Neural progenitor cell (in vitro differentiated cells): ENCODE measurements around the gene GRPR. TPM values are rescaled to one million over a fixed set of nuclear protein-coding genes. Genes with fewer than 3 reads are reported as not detected.
"Not testable (repeated sequence)": the region's sequence is repeated elsewhere in the genome, so short reads cannot be mapped to it uniquely, and the experiment has no call there.

ENCODE experiments used
- DNase-seq: peaks from one replicate; pipeline ENCODE4 v3.0.0-alpha.2; 2016; ENCODE audit warnings: low spot score
- H2AFZ ChIP-seq: fragments of 200-600 bp; sonication (generic); replicated peaks from 2 replicates; pipeline ENCODE4 v1.6.1; 2016; ENCODE audit warnings: antibody characterized with exemption
- H3F3A ChIP-seq: fragments of 200-600 bp; sonication (generic); 2 replicates; pipeline ENCODE4 v1.6.1; 2016; ENCODE audit warnings: antibody characterized with exemption, low read depth
- H3K27ac ChIP-seq: fragments of 200-600 bp; sonication (generic); 2 replicates; pipeline ENCODE4 v1.5.1; 2016; ENCODE audit warnings: mild to moderate bottlenecking
- H3K27me3 ChIP-seq: fragments of 200-600 bp; sonication (generic); 2 replicates; pipeline ENCODE4 v1.6.1; 2016; ENCODE audit warnings: mild to moderate bottlenecking, moderate library complexity
- H3K36me3 ChIP-seq: fragments of 200-600 bp; sonication (generic); 2 replicates; pipeline ENCODE4 v1.5.1; 2016
- H3K4me1 ChIP-seq: fragments of 200-600 bp; sonication (generic); 2 replicates; pipeline ENCODE4 v1.6.1; 2016; ENCODE audit warnings: mixed run types
- H3K4me2 ChIP-seq: fragments of 200-600 bp; sonication (generic); 2 replicates; pipeline ENCODE4 v1.6.1; 2016
- H3K4me3 ChIP-seq: fragments of 200-600 bp; sonication (generic); 2 replicates; pipeline ENCODE4 v1.5.1; 2016
- H3K79me2 ChIP-seq: fragments of 200-600 bp; sonication (generic); 2 replicates; pipeline ENCODE4 v1.6.1; 2016; ENCODE audit warnings: low read depth
- H3K9ac ChIP-seq: fragments of 200-600 bp; sonication (generic); 2 replicates; pipeline ENCODE4 v1.6.1; 2016
- H3K9me3 ChIP-seq: fragments of 200-600 bp; sonication (generic); 2 replicates; pipeline ENCODE4 v1.5.1; 2016; ENCODE audit warnings: low read depth
- H4K20me1 ChIP-seq: fragments of 200-600 bp; sonication (generic); 2 replicates; pipeline ENCODE4 v1.6.1; 2016; ENCODE audit warnings: low read depth
- H3K27ac Mint-ChIP-seq: 3 replicates; pipeline ENCODE4 v1.8.0; 2021; ENCODE audit warnings: mixed read lengths
- H3K27me3 Mint-ChIP-seq: 2 replicates; pipeline ENCODE4 v1.8.0; 2022; ENCODE audit warnings: low read depth, mild to moderate bottlenecking, inconsistent platforms, moderate library complexity, mixed read lengths; ENCODE audit not compliant: insufficient read depth
- H3K36me3 Mint-ChIP-seq: 3 replicates; pipeline ENCODE4 v1.8.0; 2021; ENCODE audit warnings: mixed read lengths
- H3K4me1 Mint-ChIP-seq: 3 replicates; pipeline ENCODE4 v1.8.0; 2021; ENCODE audit warnings: mixed read lengths
- H3K4me3 Mint-ChIP-seq: 3 replicates; pipeline ENCODE4 v1.8.0; 2021; ENCODE audit warnings: mild to moderate bottlenecking, moderate library complexity, mixed read lengths
- H3K9me3 Mint-ChIP-seq: 3 replicates; pipeline ENCODE4 v1.8.0; 2020; ENCODE audit warnings: mixed read lengths
- EZH2 ChIP-seq: fragments of 200-600 bp; sonication (generic); IDR thresholded peaks from 2 replicates; pipeline ENCODE4 v1.6.1; 2017; ENCODE audit warnings: antibody characterized with exemption, mild to moderate bottlenecking, moderate library complexity
- EZH2phosphoT487 ChIP-seq: fragments of 200-600 bp; sonication (generic); IDR thresholded peaks from 2 replicates; pipeline ENCODE4 v1.6.1; 2017; ENCODE audit warnings: antibody characterized with exemption
- total RNA-seq: library from RNA; depleted of rRNA; stranded (reverse); fragments of >200 nt; gene quantifications from 2 replicates; pipeline ENCODE4 v1.2.3, GENCODE V29; 2015; ENCODE audit warnings: low replicate concordance
- TF ChIP-seq, protein P1 (sequence below): fragments of 200-600 bp; sonication (generic); IDR thresholded peaks from 2 replicates; pipeline ENCODE4 v1.5.1; 2017; ENCODE audit warnings: antibody characterized with exemption, mild to moderate bottlenecking

Gene GRPR
- total RNA-seq, 1 donor from 2014 or later, result 2.8 TPM

DNA sequence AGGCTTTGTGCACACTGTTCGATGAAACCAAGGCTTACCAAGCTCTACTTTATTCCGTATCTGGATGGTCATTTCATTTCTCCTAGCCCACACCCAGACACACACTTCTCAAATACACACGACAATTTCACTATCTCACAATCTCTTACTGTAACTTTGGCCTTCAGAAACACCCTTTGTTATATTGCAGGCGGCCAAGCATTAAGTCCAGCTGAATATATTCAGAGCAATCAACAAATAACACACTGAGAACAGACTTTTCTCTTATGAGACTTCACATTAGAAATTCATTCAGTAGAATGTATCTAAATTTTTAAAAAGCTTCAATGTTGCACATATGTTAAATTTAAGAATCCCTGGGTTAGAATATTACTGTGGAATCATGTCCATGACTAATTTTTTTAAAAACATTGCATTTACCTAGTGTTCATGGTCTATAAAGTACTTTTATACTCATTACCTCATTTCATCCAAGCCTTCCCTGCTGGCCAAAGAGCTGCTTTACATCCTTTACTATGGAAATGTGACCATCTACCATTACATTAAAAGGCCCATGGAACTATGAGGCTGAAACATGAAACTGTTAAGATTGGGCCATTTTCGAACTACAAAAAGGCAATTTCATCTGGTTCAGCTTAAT, 33.4 kb downstream of the GRPR start:
- Histone ChIP-seq H3F3A (no peaks in the 10 kb centered on the region), H3K79me2 (no peaks in the 10 kb centered on the region), H3K9me3 (no peaks in the 10 kb centered on the region), H3K4me1 (peaks cover 16% of the 10 kb centered on the region), H3K4me2 (no peak overlapping the region), H4K20me1 (no peaks in the 10 kb centered on the region), H3K27me3 (no peaks in the 10 kb centered on the region), H3K36me3 (no peaks in the 10 kb centered on the region), H3K27ac (no peak overlapping the region), H3K4me3 (no peak overlapping the region), H3K9ac (no peak overlapping the region), H2AFZ (no peak overlapping the region)
- Mint-ChIP-seq H3K36me3 (no peaks in the 10 kb centered on the region), H3K4me3 (no peak overlapping the region), H3K4me1 (peaks cover 10% of the 10 kb centered on the region), H3K9me3 (peaks cover 3% of the 10 kb centered on the region), H3K27ac (no peak overlapping the region), H3K27me3 (no peaks in the 10 kb centered on the region)
- TF ChIP-seq, protein P1, sequence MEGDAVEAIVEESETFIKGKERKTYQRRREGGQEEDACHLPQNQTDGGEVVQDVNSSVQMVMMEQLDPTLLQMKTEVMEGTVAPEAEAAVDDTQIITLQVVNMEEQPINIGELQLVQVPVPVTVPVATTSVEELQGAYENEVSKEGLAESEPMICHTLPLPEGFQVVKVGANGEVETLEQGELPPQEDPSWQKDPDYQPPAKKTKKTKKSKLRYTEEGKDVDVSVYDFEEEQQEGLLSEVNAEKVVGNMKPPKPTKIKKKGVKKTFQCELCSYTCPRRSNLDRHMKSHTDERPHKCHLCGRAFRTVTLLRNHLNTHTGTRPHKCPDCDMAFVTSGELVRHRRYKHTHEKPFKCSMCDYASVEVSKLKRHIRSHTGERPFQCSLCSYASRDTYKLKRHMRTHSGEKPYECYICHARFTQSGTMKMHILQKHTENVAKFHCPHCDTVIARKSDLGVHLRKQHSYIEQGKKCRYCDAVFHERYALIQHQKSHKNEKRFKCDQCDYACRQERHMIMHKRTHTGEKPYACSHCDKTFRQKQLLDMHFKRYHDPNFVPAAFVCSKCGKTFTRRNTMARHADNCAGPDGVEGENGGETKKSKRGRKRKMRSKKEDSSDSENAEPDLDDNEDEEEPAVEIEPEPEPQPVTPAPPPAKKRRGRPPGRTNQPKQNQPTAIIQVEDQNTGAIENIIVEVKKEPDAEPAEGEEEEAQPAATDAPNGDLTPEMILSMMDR, result no peak
- TF ChIP-seq EZH2phosphoT487 (no peak), EZH2 (no peak)
- no peak for DNase-seq

DNA sequence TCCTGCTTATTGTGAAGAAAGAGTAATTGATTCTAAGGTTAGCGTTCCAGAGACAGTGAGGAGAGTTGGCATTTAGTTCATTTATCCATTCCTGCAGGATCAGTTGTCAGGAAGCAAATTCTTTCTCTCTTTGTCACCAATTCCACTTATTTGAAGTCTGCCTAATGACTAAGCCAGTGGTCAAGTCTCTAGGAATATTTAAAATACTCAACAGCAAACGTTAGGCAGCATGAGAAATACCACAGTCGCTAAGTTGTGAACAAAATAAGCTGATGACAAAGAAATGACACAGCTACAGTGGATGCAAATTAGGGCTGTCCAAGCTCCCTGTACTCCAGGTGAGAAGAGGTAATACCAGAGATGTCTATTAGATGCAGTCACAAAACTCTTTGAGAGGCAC, 37.4 kb downstream of the GRPR start:
- H3K36me3 Mint-ChIP-seq, result peaks cover 2% of the 10 kb centered on the region
- no peaks in the 10 kb centered on the region for H3K27me3 Mint-ChIP-seq
- Histone ChIP-seq H3K9me3 (no peaks in the 10 kb centered on the region), H3K27ac (no peak overlapping the region), H3F3A (no peaks in the 10 kb centered on the region), H3K36me3 (no peaks in the 10 kb centered on the region), H3K79me2 (no peaks in the 10 kb centered on the region), H4K20me1 (no peaks in the 10 kb centered on the region), H2AFZ (no peak overlapping the region), H3K4me3 (no peak overlapping the region), H3K4me1 (peaks cover 10% of the 10 kb centered on the region), H3K4me2 (no peak overlapping the region), H3K9ac (no peak overlapping the region), H3K27me3 (no peaks in the 10 kb centered on the region)
- H3K4me1 Mint-ChIP-seq, result peaks cover 10% of the 10 kb centered on the region
- no peak overlapping the region for H3K4me3 Mint-ChIP-seq
- DNase-seq, result no peak
- TF ChIP-seq, protein P1, result no peak
- TF ChIP-seq EZH2, result no peak
- no peak for TF ChIP-seq EZH2phosphoT487
- no peak overlapping the region for H3K27ac Mint-ChIP-seq
- H3K9me3 Mint-ChIP-seq, result peaks cover 2% of the 10 kb centered on the region

DNA sequence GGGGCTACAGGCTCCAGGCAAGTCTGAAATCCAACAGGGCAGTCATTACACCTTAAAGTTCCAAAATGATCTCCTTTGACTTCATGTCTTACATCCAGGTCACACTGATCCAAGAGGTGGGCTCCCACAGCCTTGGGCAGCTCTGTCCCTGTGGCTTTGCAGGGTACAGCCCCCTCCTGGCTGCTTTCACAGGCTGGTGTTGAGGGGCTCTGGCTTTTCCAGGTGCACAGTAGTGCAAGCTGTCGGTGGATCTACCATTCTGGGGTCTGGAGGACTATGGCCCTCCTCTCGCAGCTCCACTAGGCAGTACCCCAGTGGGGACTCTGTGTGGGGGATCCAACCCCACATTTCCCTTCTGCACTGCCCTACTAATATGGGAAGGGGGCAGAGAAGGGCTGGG, 37.8 kb downstream of the GRPR start:
- H3K36me3 Mint-ChIP-seq, H3K4me2 ChIP-seq, H3K9me3 ChIP-seq, H3K4me3 ChIP-seq, H3K4me3 Mint-ChIP-seq, H3K36me3 ChIP-seq, H3K27me3 ChIP-seq, H3K27ac ChIP-seq, H3K79me2 ChIP-seq, H3F3A ChIP-seq, H2AFZ ChIP-seq, H3K4me1 ChIP-seq, H3K27me3 Mint-ChIP-seq, H4K20me1 ChIP-seq, H3K9ac ChIP-seq, H3K27ac Mint-ChIP-seq, DNase-seq, H3K9me3 Mint-ChIP-seq, H3K4me1 Mint-ChIP-seq: not testable (repeated sequence)

DNA sequence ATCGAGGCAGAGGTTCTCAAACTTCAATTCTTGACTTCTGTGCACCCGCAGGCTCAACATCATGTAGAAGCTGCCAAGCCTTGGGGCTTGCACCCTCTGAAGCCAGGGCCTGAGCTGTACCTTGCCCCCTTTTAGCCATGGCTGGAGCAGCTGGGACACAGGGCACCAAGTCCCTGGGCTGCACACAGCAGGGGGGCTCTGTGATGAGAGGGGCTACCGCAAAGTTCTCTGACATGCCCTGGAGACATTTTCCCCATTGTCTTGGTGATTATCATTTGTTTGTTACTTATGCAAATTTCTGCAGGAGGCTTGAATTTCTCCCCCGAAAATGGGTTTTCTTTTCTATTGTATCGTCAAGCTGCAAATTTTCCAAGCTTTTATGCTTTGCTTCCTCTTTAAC, 39.0 kb downstream of the GRPR start:
- Histone ChIP-seq H3K4me2 (no peak overlapping the region), H3K27me3 (no peaks in the 10 kb centered on the region), H3K9me3 (no peaks in the 10 kb centered on the region), H3K79me2 (no peaks in the 10 kb centered on the region), H3K36me3 (no peaks in the 10 kb centered on the region), H3K27ac (no peak overlapping the region), H4K20me1 (no peaks in the 10 kb centered on the region), H3K4me3 (no peak overlapping the region), H2AFZ (no peak overlapping the region), H3F3A (no peaks in the 10 kb centered on the region), H3K4me1 (no peaks in the 10 kb centered on the region), H3K9ac (no peak overlapping the region)
- H3K36me3 Mint-ChIP-seq, result peaks cover 2% of the 10 kb centered on the region
- H3K27ac Mint-ChIP-seq, result no peak overlapping the region
- peaks cover 5% of the 10 kb centered on the region for H3K4me1 Mint-ChIP-seq
- peaks cover 2% of the 10 kb centered on the region for H3K27me3 Mint-ChIP-seq
- H3K4me3 Mint-ChIP-seq, result no peak overlapping the region
- H3K9me3 Mint-ChIP-seq, result peaks cover 4% of the 10 kb centered on the region
- no peak for DNase-seq
- TF ChIP-seq EZH2 (no peak), EZH2phosphoT487 (no peak)
- TF ChIP-seq, protein P1, result no peak
